ENCODE results near the gene GPR183.

The GPR183 gene, protein sequence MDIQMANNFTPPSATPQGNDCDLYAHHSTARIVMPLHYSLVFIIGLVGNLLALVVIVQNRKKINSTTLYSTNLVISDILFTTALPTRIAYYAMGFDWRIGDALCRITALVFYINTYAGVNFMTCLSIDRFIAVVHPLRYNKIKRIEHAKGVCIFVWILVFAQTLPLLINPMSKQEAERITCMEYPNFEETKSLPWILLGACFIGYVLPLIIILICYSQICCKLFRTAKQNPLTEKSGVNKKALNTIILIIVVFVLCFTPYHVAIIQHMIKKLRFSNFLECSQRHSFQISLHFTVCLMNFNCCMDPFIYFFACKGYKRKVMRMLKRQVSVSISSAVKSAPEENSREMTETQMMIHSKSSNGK

DNA sequence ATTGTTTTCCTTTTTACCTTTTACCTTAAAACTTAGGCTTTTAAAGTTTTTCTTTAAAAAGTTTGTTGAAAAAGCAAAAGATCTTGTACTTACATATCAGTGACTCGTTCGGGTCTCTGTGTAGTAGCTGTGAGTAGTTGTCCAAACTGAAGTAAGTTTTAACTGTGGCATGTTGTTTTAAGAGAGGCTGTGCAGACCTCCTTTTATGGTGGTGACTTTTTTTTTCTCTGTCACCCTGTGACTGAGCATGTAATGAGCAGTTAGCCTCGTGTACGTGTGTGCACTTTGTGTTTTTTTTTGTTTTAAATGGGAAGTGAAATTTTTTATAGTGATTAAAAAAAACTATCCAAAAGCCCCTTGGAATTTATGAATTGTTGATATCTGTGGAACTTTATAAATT lies at the start of gene GPR183:
GPR183 (minus strand) TSS at position 153 of the 400 bp plus-strand sequence. CDS start 11,254 bp downstream, outside the sequence.
- in situ Hi-C loops (cut with HindIII; ENCODE audit: low sequenced_read_pairs) = no loop called here

DNA sequence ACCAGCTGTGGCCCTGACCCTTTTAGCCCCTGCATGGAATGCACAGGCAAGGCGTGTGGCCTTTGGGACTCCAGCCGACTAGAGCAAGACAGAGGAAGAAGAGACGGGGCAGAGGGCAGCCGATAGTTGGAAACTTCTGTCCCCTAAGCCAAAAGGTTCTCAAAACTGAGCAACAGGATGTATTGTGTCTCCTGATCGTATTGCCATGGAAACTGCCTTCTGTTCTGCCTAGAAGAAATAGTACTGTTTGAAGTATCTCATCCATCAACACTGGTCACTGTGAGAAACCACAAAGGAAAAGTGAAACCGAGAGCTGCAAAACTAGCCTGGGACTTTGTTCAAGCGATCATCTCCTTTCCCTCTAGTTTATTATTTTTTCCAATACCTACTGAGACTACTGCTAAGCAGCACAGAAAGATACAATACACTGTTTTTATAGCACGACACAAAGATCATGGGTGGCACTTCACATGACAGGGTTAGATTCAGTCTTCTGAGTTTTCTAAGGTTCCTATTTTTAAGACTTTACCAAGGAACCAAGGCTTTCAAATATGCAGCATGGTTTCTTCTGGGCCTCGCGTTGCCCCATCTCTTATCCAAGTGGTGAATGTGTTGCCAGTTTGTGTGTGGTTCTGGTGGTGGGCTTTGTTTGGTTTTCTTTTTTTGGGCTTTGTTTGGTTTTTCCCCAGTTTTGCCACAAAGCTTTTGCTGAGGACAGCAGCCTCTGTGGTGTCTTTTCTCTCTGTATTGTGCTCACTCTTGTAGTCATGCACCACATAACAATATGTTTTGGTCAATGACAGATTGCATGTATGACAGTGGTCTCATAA lies 49.3 kb upstream of the GPR183 start:
- in situ Hi-C loops (cut with HindIII; ENCODE audit: low sequenced_read_pairs) = no loop called here

DNA sequence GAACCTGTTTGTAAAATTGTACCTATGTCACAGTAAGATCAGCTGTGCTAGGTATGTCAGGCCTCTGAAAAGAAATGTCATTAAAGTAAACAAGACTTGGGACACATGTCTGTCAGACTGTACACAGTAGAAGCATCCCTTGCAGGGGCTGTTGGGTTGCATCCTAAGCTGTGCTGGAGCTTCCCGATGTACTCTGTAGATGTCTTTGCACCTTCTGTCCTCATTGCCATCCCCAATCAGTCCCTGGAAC lies 48.7 kb upstream of the GPR183 start:
- in situ Hi-C loops (cut with HindIII; ENCODE audit: low sequenced_read_pairs) = no loop called here

DNA sequence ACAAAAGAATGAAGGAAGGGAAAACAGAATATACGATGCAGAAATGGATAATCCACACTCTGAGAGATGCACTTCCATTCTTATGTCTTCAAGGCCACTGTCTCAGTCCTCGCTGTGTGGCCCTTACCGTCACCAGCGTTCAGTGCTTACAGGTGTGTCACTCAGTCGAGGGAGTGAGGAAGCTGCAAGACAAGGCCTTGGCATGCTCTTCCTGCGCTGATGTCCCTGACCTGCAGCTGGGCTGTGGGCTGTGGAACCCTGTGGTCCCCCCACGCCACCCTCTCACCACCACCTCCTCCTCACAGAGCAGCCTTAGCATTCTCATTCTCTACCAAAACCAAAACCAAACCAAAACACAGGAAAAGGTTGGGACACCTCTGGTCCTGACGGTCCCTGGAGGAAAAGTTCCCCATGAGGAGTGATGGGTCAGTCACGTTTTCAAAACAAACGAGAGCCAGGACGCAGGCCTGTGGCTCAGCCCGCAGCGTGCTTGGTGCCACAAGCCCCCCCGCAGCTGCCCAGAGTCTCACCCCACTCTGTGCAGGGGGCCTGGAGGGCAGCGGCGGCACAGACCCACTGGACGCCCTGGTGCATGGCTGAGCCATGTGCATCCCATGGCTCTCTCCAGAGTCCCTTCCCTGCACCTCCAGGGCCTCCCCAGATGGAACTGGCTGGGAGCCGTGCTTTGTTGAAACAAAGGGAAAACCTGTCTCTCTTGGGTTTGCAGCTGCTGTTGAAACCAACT lies 48.2 kb upstream of the GPR183 start:
- in situ Hi-C loops (cut with HindIII; ENCODE audit: low sequenced_read_pairs) = no loop called here

DNA sequence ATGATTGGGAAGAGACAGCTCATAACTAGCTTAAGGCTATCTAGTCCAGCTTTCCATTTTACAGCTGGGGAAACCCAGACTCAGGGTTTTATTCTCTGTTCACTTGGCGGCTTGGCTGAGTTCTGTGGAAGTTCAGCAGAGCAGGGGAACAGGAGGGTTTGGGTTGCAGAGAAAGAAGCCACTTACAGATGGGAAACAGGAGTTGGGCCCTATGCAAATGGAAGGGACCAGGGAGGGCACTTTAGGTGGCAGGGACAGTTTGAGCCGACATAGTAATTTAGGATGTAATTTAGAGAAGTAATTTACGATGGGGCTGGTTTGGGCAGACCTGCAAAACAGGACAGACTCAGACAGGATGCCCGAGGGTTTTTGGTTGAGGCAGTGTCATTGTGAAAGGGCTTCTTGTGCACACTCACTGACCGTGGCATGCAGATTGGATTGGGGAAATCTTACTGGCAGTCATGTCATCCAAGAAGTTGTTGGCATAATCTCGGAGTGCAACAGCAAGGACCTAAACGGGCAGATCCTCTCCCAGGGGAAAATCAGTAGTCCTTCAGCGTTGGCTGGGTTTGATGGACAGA lies 47.3 kb upstream of the GPR183 start:
- in situ Hi-C loops (cut with HindIII; ENCODE audit: low sequenced_read_pairs) = no loop called here

DNA sequence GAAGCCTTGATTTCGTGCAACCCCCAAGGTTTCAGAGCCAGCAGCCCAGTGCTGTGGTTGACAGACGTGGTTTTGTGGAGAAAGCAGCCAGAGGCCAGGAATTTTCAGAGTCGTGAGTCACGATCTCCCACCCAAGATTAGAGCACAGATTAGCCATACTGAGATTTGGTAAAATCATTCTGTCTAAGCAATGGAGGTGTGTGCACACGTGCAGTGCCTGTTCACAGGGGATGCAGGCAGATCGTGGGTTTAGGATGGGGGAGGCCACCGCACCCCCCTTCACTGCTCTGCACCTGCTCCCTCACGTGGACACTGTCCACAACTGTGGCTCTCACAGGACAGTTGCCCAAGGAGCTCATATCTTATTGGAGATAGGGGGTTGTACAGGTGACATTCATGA lies 46.6 kb upstream of the GPR183 start:
- in situ Hi-C loops (cut with HindIII; ENCODE audit: low sequenced_read_pairs) = no loop called here

DNA sequence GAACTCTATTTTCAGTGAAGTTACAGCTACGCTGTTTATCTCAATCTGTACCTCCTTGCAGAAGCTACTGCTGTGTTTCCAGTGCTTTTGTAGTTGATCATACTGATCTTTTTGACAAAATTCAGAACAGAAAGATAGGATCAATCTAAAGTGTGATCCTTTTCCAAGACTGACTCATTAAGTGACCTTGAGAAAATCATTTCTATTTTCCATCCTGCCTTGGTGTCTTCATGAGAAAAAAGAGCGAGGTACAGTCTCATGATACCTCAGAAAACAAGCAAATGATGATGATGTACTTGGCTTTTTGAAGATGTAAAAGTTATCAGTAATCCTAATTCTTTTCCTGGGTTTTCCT lies 46.0 kb upstream of the GPR183 start:
- in situ Hi-C loops (cut with HindIII; ENCODE audit: low sequenced_read_pairs) = no loop called here

DNA sequence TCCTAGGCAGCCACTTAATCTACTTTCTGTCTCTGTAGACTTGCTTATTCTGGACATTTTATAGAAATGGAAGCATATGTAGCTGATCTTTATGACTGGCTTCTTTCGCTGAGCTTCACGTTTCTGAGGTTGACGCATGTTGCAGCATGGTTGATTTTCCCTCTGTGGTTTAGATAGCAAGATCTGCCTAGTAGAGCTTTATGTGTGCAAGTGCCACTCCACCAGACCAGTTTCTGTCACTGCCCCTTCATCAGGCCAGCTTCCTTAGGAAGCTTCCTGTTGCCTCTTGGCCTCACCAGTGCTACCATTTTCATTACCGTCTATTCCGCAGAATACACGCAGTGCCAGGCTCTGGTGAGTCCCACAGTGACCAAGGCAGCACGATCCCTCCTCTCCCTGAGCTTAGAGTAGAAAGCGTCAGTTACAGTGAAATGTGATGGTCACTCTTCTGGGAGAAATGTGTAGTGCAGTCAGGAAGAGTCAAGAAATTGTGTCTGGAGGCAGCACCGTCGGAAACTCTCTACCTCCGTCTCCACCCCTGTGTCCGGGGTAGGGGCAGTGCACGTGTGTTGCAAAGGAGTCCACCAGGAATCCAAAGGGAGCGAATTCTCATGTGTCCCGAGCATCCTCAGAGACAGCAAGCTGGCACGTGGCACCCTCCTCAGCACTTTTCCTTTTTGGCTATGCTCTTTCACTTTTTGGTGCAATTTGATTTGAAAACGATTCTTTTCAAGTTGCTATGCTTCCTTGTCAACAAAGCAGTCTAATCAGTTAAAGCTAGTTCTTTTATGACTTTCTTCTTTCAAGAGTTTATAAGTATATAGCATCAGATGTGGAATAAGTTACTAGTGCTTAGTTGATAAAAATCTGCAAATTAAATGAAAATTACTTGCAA lies 45.4 kb upstream of the GPR183 start:
- in situ Hi-C loops (cut with HindIII; ENCODE audit: low sequenced_read_pairs) = no loop called here

DNA sequence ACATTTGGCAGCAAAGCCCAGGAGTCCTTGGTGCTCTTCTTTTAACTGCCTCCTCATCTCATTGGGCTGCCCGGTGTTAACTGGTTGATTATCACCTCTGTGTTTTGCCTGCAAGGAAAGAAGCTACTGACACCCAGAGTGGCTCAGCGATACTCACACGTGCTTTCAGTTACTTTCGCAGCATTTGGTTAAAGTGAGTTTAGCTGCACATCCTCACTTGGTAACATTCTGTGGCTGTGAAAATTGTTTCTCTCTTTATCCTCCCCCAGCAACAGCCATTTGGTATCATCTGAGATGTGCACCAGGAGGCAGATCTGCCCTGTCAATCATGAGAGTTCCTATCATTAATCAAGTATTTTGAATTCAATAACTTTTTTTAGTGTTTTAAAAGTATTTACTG lies 44.6 kb upstream of the GPR183 start:
- in situ Hi-C loops (cut with HindIII; ENCODE audit: low sequenced_read_pairs) = no loop called here

DNA sequence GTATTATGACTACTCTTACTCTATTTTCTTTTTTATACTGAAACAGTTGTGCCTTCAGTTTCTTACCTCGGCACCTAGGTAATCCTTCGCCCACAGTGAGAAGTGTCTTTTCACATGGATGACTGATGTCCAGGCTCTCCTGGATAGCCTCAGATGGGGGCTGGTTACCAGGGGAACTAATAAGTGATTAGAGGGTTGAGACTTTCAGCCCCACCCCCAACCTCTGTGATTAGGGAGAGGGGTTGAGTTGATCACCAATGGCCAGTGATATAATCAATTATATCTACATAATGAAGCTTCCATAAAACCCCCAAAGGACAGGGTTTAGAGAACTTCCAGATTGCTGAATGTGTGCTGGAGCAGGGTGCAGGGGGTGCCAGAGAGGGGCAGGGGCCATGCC lies 43.0 kb upstream of the GPR183 start:
- in situ Hi-C loops (cut with HindIII; ENCODE audit: low sequenced_read_pairs) = no loop called here

DNA sequence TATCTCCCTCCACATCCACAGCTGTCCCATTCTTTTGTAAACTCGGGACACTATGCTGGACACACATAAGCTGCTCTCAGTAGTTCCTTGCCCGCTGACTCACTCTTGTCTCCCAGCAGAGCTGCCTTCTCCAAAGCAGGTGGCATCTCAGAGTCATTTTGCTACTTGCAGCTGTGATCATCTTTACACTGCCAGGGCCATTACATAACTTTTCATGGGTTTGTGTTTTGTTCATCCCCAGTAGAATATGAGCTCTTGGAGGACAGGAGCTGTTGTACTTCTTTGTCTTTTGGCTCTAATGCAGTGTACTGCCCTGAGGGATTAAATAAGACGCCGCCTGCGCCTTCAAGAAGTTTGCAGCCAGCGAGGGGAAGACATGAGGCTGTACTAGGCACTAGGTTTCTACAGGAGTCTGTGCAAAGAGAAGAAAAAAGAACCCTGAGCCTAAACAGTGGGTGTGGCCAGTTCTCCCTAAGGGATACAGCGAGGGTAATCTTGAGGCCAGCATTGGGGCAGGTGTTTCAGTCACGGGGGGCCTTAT lies 40.8 kb upstream of the GPR183 start:
- in situ Hi-C loops (cut with HindIII; ENCODE audit: low sequenced_read_pairs) = no loop called here

DNA sequence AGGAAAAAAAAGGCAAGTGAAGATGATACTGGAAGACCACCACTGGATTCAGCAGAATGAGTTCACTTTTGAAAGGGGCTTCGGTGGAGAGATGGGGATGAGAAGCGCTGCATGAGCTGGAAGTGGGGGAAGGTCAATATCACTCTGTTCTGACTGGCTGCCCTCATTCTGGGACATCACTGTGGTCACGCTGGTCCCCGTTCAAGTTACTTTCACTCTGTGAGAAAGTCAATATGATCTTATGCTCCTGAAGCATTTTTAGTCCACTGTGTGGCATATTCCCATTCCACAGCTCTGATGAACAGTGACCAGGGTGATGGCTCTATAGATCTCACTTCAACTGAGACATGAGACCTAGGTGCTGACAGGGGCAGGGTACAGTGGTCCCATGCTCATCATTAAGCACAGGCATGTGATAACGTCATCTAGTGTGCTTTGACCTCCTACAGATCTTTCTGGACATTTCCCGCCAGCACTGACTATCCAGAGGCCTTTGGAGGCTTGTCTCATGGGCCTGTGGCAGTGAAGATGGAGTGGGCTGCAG lies 40.2 kb upstream of the GPR183 start:
- in situ Hi-C loops (cut with HindIII; ENCODE audit: low sequenced_read_pairs) = no loop called here

DNA sequence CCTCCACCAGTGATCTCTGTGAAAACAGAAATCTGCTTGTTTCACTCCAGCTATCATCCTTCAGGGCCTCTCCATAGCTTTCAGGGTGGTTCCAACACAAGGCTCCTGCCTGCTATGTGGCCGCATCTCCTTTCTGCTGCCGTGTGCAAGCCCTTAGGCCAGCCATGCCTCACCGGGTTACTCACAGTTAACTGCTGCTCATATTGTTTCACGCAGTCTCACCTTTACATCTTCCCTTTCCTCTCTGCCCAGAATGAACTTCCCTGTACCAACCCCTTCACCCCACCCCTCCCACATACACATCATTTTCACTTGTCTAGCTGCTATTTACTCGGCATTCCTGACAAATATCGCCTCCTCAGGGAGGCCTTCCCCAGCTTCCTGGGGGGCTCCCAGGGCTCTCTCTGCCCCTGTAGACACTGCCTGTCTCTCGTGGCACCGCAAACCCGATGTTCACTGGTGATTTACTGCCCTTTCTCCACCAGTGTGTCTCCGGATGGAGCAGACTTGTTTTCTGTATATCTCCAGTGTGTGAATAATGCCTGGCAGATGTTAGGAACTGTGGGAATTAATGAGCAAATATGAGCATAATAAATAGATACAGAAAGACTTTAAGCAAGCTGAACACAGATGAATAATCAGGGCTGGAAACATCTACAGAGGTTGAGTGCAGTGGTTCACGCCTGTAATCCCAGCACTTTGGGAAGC lies 39.3 kb upstream of the GPR183 start:
- in situ Hi-C loops (cut with HindIII; ENCODE audit: low sequenced_read_pairs) = no loop called here

DNA sequence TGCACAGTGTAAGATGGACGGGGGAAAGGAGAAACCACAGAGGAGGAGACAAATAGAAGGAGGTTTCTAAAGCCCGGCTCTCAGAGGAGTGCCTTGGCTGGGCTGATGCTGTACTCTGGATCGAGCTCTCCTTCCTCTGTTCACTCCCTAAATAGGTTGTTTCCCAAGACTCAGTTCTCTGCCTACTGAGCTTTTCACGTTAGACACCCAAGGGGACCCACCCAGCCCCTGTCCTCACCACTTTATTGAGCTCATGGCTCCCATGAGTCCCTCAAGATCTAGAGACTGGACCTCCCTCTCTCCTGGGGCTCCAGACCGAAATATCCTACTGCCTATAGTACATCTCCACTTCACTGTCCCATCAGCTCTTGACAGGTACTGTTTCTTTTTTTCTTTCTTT lies 38.1 kb upstream of the GPR183 start:
- in situ Hi-C loops (cut with HindIII; ENCODE audit: low sequenced_read_pairs) = no loop called here

DNA sequence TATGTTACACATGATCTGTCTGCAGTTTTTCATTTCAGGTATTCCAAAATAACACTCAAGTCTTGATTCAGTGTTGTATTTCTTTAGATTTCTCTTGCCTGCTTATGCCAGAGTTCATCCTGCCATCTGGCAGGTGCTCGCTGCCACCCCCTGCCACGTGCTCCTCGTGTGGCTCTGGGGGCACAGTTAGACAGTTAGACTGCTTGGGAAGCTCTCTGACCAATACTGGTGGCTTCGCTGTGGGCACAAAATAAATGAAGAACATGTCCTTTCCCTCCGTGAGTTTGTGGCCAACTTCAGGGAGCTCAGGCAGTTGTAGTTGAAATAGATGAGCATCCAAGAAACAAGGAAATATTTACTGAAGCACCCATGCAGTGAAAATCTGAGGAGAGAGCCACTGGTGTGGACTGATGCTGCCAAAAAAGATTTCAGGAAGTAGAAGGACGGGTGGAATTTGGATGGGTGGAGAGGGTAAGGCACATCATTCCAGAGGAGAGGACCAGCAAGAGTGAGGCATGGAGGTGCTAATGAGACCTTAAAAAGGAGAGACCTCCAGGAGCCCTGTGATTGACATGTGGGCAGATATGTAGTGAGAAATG lies 37.5 kb upstream of the GPR183 start:
- in situ Hi-C loops (cut with HindIII; ENCODE audit: low sequenced_read_pairs) = no loop called here

DNA sequence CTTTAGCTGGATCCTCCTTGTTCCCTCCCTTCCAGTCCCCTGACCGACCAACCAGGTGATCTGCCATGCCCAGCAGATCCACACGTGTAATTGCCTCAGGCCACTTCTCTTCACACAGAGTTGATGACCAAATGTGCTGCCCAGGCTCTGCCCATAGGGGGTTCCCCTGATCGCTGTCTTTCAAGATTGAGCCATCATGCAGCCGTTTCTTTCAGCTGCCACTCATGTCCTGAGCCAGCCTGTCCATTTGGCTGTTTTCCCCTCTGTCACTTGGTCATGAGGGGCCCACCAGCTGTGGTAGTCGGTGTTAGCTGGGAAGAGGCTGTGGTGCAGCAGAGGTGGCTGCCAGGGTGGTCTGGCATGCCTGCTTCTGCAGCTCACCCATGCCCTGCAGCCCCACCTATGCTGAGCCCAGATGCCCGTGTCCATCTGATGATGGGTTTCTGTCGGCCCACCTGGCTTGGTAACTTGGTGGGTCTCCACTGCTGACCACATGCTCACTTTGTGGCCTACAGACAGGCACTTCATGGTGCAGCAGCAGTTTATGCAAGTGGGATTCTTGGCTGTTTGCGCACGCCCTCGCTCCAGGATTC lies 35.6 kb upstream of the GPR183 start:
- in situ Hi-C loops (cut with HindIII; ENCODE audit: low sequenced_read_pairs) = no loop called here

DNA sequence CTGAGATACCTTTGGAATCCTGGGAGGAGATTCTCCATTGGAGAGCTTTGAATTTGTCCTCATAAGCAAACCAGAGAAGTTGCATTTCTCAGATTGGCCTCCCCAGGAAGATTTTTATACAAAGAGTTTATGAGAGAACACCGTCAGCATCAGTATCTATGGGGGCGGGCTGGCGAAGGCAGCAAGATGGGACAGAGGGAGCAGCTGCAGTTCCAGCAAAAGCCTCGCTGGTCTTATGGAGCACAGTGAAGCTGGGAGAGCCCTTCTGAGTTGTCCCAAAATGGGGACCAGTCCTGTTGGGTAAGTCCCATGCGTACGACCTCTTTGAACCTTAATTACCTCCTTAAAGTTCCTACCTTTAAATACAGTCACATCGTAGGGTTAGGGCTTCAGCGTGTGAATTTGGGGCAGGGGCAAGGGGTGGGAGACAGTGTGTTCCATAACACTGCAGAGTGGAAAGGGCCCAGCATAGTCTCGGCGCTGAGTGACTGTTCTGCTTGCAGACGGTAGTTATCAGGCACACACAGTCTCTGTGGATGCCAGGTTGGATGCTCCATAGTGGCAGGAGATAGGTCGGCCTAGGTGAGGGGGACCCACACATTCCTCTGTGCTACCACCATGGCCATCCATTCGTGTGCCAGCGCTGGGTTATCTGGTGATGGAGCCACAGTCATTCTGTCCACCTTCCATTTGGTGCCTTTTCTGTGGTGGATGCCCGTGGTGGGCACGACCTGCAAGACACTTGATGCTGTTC lies 34.9 kb upstream of the GPR183 start:
- in situ Hi-C loops (cut with HindIII; ENCODE audit: low sequenced_read_pairs) = no loop called here

DNA sequence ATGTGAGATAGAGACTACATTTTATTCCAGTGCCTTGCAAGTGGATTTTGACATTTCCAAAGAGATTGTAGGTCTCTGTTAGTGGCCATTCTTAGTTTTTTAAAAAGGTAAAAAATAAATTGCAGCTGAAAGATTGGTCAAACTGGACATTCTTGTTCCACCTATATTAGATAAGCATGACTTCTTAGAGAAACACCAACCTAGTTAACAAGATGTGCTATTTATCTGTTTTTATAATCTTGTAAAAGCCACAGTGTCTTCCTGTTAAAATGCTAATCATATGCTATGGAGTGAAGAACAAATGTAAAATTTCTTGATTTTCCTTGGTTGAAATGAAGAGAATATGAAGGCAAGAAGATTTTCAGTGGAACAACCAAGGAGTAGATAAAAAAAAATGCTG lies 33.4 kb upstream of the GPR183 start:
- in situ Hi-C loops (cut with HindIII; ENCODE audit: low sequenced_read_pairs) = no loop called here

Data from DLD1 (cell line).